Osteoblast (primary cell): Measurements from ENCODE around the gene HEY2. TPM values are rescaled to one million over a fixed set of nuclear protein-coding genes. Genes with fewer than 3 reads are reported as not detected.

Source experiments
- DNase-seq: peaks from one replicate; pipeline ENCODE4 v3.0.0; 2011; ENCODE audit warnings: low spot score, mixed read lengths; ENCODE audit not compliant: insufficient read length; ENCODE audit errors: missing footprints
- H2AFZ ChIP-seq: 2 replicates; pipeline ENCODE4 v1.6.0; 2011; ENCODE audit warnings: mild to moderate bottlenecking, low read length
- H3K27ac ChIP-seq: 2 replicates; pipeline ENCODE4 v1.5.1; 2011; ENCODE audit warnings: mild to moderate bottlenecking, low read depth, low read length, moderate library complexity
- H3K27me3 ChIP-seq: 2 replicates; pipeline ENCODE4 v1.6.0; 2012; ENCODE audit warnings: mild to moderate bottlenecking, control low read depth, inconsistent platforms, low read length, moderate library complexity; ENCODE audit not compliant: insufficient read depth
- H3K36me3 ChIP-seq: 2 replicates; pipeline ENCODE4 v1.5.1; 2011; ENCODE audit warnings: mild to moderate bottlenecking, low read length, control low read depth, moderate library complexity; ENCODE audit not compliant: insufficient read depth
- H3K4me1 ChIP-seq: 2 replicates; pipeline ENCODE4 v1.5.1; 2011; ENCODE audit warnings: mild to moderate bottlenecking, low read length, control low read depth, moderate library complexity; ENCODE audit not compliant: insufficient read depth
- H3K4me2 ChIP-seq: 2 replicates; pipeline ENCODE4 v1.6.0; 2011; ENCODE audit warnings: mild to moderate bottlenecking, low read length; ENCODE audit not compliant: insufficient read depth
- H3K4me3 ChIP-seq: fragments of 200-600 bp; sonication (generic); 3 replicates; pipeline ENCODE4 v1.5.1; 2012; ENCODE audit warnings: mild to moderate bottlenecking, low read length, inconsistent platforms; ENCODE audit not compliant: insufficient read depth
- H3K79me2 ChIP-seq: 2 replicates; pipeline ENCODE4 v1.6.0; 2012; ENCODE audit warnings: mild to moderate bottlenecking, low read length, control low read depth, inconsistent platforms; ENCODE audit not compliant: insufficient read depth
- H3K9me3 ChIP-seq: 2 replicates; pipeline ENCODE4 v1.5.1; 2011; ENCODE audit warnings: low read depth, low read length, control low read depth
- H4K20me1 ChIP-seq: 2 replicates; pipeline ENCODE4 v1.6.0; 2012; ENCODE audit warnings: mild to moderate bottlenecking, low read length, control low read depth; ENCODE audit not compliant: insufficient read depth
- total RNA-seq: library from RNA; depleted of rRNA; stranded (reverse); fragments of >200 nt; gene quantifications from 2 replicates; pipeline ENCODE4 v1.2.3, GENCODE V29; 2012
- TF ChIP-seq, protein P1 (sequence below): IDR thresholded peaks from 2 replicates; pipeline ENCODE4 v1.5.1; 2011; ENCODE audit warnings: mild to moderate bottlenecking, low read depth, low read length, moderate library complexity; ENCODE audit errors: extremely low read depth

HEY2 gene
- total RNA-seq, 1 donor, result 2.2 TPM

DNA sequence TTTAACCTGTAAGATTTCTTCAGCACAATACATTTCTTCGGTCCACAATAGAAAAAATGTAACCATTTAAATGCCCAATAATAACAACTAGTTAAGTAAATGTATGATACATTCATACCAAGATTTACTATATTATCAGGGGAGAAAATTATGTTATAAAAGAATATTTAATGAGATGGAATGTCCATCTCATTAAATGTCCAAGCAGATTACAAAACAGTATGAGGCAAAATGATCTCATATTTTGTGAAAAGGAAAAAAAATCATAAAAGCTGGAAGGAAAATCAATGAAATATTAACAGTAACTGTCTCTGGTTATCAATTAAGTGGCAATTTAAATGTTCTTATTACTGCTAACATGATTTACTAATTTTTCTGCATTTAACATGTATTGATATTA lies 10.1 kb upstream of the HEY2 start:
- H3K4me2 ChIP-seq, result no peak overlapping the region
- H2AFZ ChIP-seq, result no peak overlapping the region
- TF ChIP-seq, protein P1, sequence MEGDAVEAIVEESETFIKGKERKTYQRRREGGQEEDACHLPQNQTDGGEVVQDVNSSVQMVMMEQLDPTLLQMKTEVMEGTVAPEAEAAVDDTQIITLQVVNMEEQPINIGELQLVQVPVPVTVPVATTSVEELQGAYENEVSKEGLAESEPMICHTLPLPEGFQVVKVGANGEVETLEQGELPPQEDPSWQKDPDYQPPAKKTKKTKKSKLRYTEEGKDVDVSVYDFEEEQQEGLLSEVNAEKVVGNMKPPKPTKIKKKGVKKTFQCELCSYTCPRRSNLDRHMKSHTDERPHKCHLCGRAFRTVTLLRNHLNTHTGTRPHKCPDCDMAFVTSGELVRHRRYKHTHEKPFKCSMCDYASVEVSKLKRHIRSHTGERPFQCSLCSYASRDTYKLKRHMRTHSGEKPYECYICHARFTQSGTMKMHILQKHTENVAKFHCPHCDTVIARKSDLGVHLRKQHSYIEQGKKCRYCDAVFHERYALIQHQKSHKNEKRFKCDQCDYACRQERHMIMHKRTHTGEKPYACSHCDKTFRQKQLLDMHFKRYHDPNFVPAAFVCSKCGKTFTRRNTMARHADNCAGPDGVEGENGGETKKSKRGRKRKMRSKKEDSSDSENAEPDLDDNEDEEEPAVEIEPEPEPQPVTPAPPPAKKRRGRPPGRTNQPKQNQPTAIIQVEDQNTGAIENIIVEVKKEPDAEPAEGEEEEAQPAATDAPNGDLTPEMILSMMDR, result no peak
- no peak for DNase-seq
- H3K27ac ChIP-seq, result no peak overlapping the region
- H3K4me3 ChIP-seq, result no peak overlapping the region
- H3K9me3 ChIP-seq, result no peaks in the 10 kb centered on the region
- H3K4me1 ChIP-seq, result no peaks in the 10 kb centered on the region
- H4K20me1 ChIP-seq, result no peaks in the 10 kb centered on the region
- no peaks in the 10 kb centered on the region for H3K36me3 ChIP-seq
- H3K27me3 ChIP-seq, result peaks cover 12% of the 10 kb centered on the region
- no peaks in the 10 kb centered on the region for H3K79me2 ChIP-seq

DNA sequence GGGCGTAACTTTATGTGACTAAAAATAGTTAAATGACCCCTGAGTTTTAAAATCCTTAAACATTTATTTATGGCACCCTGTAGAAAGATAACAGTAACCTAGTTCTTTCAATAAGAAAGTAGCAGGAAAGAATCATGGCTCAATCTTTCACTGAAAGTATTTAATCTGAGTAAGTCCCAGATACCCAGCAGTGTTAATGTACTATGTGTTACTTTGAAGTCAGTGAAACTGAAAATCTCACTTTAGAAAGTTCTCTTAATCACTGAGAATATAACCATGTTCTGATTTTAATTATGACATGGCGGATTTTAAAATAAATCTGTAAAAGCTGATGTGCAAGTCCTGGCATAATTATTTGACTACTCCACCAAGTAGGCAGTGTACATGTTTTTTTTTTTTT lies 8.1 kb upstream of the HEY2 start:
- Histone ChIP-seq H3K27ac (no peak overlapping the region), H3K36me3 (no peaks in the 10 kb centered on the region), H3K4me1 (no peaks in the 10 kb centered on the region), H3K4me2 (no peak overlapping the region), H3K4me3 (no peak overlapping the region), H3K27me3 (peaks cover 32% of the 10 kb centered on the region), H2AFZ (no peak overlapping the region), H4K20me1 (no peaks in the 10 kb centered on the region), H3K9me3 (no peaks in the 10 kb centered on the region), H3K79me2 (no peaks in the 10 kb centered on the region)
- TF ChIP-seq, protein P1, result no peak
- DNase-seq, result no peak

DNA sequence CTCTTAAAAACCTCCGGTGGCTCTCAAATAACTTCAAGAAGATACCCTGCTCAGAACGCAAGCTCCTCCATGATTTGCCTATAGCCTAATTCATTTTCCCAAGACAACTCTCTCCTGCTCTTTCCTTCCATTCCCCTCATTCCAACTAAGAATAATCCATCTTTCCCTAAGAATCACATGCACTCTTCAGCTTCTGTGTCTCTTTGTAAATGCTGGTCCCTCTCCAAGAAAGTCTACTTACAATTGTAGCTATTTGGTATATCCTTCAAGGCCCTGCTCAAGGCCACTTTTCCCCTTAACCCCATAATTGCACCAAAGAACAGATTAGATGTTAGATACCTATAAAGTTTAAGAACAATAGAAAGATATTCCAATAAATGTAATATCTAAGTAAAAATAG lies 7.4 kb upstream of the HEY2 start:
- H3K27ac ChIP-seq, result no peak overlapping the region
- H3K36me3 ChIP-seq, result no peaks in the 10 kb centered on the region
- TF ChIP-seq, protein P1, result no peak
- no peak overlapping the region for H3K4me3 ChIP-seq
- H2AFZ ChIP-seq, result no peak overlapping the region
- no peaks in the 10 kb centered on the region for H3K9me3 ChIP-seq
- H3K4me2 ChIP-seq, result no peak overlapping the region
- no peaks in the 10 kb centered on the region for H4K20me1 ChIP-seq
- no peak for DNase-seq
- H3K79me2 ChIP-seq, result no peaks in the 10 kb centered on the region
- H3K27me3 ChIP-seq, result peaks cover 39% of the 10 kb centered on the region
- H3K4me1 ChIP-seq, result no peaks in the 10 kb centered on the region

DNA sequence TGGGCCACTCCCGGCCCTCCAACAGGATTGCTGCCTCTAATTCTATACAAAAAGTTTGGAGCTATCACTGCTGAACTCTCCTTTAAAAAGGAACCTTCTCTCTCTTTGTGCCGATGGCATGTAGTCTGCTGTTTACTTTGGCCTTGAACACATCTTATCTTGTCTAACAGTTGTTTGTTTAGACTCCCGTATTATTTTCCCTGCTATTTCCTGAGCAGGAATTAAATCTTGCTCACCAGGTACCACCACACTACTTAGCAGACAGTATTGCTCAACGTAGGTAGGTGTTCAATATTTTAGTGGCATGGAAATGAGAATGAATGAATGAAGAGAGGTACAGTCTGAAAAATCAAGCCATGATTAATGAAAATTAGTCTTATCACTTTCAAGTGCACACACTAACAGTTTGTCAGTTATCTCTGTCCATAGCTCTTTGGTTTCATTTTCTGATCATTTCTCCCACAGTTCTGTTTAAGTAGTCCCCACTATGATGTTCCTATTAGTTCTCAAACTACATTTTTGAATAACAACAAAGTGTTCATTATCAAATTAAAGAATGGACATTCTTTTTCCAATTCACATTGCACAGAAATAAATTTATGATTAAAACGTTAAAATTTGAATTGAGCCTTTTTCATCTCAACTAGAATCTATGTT lies 6.8 kb upstream of the HEY2 start:
- no peak overlapping the region for H3K4me2 ChIP-seq
- no peak overlapping the region for H3K4me3 ChIP-seq
- H3K9me3 ChIP-seq, result no peaks in the 10 kb centered on the region
- TF ChIP-seq, protein P1, result no peak
- H3K27me3 ChIP-seq, result peaks cover 44% of the 10 kb centered on the region
- H3K36me3 ChIP-seq, result no peaks in the 10 kb centered on the region
- H3K4me1 ChIP-seq, result peaks cover 5% of the 10 kb centered on the region
- no peaks in the 10 kb centered on the region for H4K20me1 ChIP-seq
- H3K27ac ChIP-seq, result no peak overlapping the region
- H2AFZ ChIP-seq, result no peak overlapping the region
- no peaks in the 10 kb centered on the region for H3K79me2 ChIP-seq
- DNase-seq, result no peak
